Measurements from ENCODE around the gene DCP1B.

- TF ChIP-seq, protein P1, sequence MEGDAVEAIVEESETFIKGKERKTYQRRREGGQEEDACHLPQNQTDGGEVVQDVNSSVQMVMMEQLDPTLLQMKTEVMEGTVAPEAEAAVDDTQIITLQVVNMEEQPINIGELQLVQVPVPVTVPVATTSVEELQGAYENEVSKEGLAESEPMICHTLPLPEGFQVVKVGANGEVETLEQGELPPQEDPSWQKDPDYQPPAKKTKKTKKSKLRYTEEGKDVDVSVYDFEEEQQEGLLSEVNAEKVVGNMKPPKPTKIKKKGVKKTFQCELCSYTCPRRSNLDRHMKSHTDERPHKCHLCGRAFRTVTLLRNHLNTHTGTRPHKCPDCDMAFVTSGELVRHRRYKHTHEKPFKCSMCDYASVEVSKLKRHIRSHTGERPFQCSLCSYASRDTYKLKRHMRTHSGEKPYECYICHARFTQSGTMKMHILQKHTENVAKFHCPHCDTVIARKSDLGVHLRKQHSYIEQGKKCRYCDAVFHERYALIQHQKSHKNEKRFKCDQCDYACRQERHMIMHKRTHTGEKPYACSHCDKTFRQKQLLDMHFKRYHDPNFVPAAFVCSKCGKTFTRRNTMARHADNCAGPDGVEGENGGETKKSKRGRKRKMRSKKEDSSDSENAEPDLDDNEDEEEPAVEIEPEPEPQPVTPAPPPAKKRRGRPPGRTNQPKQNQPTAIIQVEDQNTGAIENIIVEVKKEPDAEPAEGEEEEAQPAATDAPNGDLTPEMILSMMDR (IDR thresholded peaks at IDR 0.05; ENCODE audit: extremely low read depth in 1 of 2, insufficient read depth in 1 of 2, low read depth in 1 of 2, low read length in 2 of 2), result no peak
- TF ChIP-seq POLR2A (IDR thresholded peaks at IDR 0.05; ENCODE audit: low read depth, low read length) (no peak), FOS (IDR thresholded peaks at IDR 0.05; ENCODE audit: borderline replicate concordance, insufficient read depth, low read length) (no peak)
Observed at GRCh38 chr12:1917172-1918070, 86.8 kb downstream of the DCP1B start.

Data from endothelial cell of umbilical vein (primary cell).